ENCODE results near the gene CHST7.

CHST7 gene

GRCh38 chrX:46610070-46610658, 36.6 kb downstream of the CHST7 start:
- no peak for DNase-seq

- DNase-seq = peak in 1 of 2 donors; percentile 43
Measured at GRCh38 chrX:46611658-46612362, 38.2 kb downstream of the CHST7 start.

GRCh38 chrX:46617906-46618305, 44.3 kb downstream of the CHST7 start:
- DNase-seq = no peak

- no peak for DNase-seq
Measured at GRCh38 chrX:46618947-46619346, 45.4 kb downstream of the CHST7 start.

- DNase-seq = no peak
Measured at GRCh38 chrX:46620505-46620904, 46.9 kb downstream of the CHST7 start.

- DNase-seq = no peak
Measured at GRCh38 chrX:46621572-46621971, 48.0 kb downstream of the CHST7 start.

GRCh38 chrX:46624090-46624786, 50.7 kb downstream of the CHST7 start:
- DNase-seq = no peak

GRCh38 chrX:46626566-46626965, 53.0 kb downstream of the CHST7 start:
- peak; percentile 29 to 59 for DNase-seq

GRCh38 chrX:46627062-46627461, 53.5 kb downstream of the CHST7 start:
- DNase-seq = no peak

GRCh38 chrX:46627711-46628419, 54.3 kb downstream of the CHST7 start:
- peak in 1 of 2 donors; percentile 13 for DNase-seq

- peak; percentile 16 to 66 for DNase-seq
Measured at GRCh38 chrX:46628460-46629371, 55.2 kb downstream of the CHST7 start.

- no peak for DNase-seq
Measured at GRCh38 chrX:46630141-46630540, 56.6 kb downstream of the CHST7 start.

- DNase-seq = no peak
Measured at GRCh38 chrX:46634577-46634976, 61.0 kb downstream of the CHST7 start.

- no peak for DNase-seq
Measured at GRCh38 chrX:46635186-46635585, 61.6 kb downstream of the CHST7 start.

GRCh38 chrX:46636223-46636622, 62.7 kb downstream of the CHST7 start:
- no peak for DNase-seq

GRCh38 chrX:46637938-46638337, 64.4 kb downstream of the CHST7 start:
- no peak for DNase-seq

- DNase-seq = peak in 1 of 2 donors; percentile 45
Measured at GRCh38 chrX:46642145-46642544, 68.6 kb downstream of the CHST7 start.

GRCh38 chrX:46643636-46644035, 70.1 kb downstream of the CHST7 start:
- DNase-seq = no peak

- DNase-seq = no peak
Measured at GRCh38 chrX:46645614-46646013, 72.0 kb downstream of the CHST7 start.

GRCh38 chrX:46647251-46647650, 73.7 kb downstream of the CHST7 start:
- DNase-seq = no peak
